NCI-H2227 (cell line): ENCODE data around the gene STXBP3.
"Not testable (repeated sequence)": the region's sequence is repeated elsewhere in the genome, so short reads cannot be mapped to it uniquely, and the experiment has no call there.

ENCODE experiments used
- DNase-seq: peaks from one replicate; lab custom pipeline; 2025; ENCODE audit not compliant: unreplicated experiment; lab: John Stamatoyannopoulos, UW

The STXBP3 gene

DNA sequence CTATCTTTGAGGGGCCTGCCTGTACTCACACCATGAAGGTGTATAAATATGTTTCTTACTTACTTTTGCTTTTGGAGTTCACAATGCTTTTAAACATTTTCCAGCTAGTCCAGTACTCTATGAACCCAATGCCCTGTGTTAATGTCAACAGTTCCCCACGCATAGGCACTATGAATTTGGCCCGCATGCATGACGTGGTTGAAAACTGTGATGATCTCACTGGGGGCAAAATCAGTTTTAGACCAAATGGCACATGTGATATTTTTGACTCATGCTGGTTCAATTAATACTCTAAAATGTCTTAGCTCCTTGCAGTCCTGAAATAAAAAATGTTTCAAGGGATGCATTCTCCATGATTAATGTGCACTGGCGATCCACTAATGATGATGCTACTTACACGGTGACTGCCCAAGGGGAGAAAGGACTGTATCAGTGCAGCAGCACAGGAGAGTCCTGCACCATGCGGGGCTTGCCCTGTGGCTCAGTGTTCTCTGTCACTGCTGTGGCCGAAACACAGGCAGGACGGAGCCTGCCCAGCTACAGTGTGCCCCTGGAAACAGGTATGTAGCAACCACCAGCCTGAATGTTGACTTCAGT is 18.0 kb upstream of the STXBP3 start:
- DNase-seq: no peak

DNA sequence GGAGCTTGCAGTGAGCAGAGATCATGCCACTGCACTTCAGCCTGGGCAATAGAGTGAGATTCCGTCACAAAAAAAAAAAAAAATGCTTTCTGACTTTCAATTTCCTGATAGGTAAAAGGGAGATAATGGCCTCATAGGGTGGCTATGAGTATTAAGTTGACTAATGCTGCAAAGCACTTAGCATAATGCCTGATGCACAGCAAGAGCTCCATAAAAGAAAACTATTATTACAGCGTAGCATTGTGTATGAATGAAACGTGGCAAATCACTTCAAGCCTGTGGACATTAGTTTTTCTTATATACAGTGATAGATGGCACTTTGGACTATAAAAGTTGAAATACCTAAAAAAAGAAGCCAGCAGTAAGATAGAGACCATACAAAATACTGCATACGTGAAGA is 17.0 kb upstream of the STXBP3 start:
- DNase-seq: peak; percentile 12

- DNase-seq: no peak
Observed at GRCh38 chr1:108732398-108732797, 14.1 kb upstream of the STXBP3 start.

DNA sequence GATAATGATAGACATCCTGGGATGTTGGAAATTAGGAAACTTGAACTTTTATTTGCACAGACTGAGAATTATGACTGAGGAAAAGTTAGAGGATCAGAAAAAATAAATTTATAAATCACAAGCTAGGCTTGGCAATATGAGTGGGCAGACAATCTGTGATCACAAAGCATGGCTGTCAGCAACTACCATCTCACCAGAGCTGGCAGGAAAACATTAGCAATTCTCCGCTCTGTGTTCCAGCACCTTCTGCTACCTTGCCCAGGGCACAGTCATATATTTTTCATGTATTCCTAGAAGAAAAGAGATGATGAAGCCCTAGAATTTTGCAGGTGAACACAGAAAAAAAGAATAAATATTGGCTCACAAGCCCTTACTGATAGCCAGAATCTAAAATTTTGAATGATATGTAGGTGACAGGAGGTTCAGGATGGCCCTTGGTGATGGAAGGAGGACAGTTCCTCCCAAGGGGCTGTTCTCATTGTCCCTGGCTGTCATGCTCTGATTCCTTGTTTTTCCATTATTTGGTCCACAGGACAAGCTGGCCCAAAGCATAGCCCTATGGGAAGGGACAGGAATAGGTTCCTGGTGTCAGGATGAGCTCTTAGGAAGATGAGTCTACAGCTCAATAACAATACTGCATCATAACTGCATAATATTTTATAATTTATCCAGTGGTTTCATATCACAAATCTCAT is 12.2 kb upstream of the STXBP3 start:
- DNase-seq: no peak

GRCh38 chr1:108742253-108742652 is 4.2 kb upstream of the STXBP3 start:
- DNase-seq: no peak

DNA sequence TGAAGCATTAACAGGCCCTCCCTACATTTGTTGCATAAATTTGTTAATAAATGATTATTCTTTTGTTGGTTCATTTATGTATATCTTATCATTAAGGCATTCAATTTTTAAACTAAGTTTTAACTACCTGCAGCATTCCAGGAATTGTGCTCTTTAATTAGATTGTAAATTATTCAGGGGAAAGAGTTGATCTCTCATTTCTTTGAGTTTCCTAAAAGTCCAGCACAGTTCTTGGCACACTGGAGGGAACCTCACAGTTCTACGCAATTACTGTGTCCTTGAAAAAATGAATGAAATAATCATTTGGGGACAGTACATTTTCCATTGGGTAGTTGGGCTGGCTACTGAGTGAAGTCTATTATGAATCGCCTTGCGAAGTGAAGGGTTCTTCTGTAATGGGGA is 493 bp upstream of the STXBP3 start:
- DNase-seq: no peak

DNA sequence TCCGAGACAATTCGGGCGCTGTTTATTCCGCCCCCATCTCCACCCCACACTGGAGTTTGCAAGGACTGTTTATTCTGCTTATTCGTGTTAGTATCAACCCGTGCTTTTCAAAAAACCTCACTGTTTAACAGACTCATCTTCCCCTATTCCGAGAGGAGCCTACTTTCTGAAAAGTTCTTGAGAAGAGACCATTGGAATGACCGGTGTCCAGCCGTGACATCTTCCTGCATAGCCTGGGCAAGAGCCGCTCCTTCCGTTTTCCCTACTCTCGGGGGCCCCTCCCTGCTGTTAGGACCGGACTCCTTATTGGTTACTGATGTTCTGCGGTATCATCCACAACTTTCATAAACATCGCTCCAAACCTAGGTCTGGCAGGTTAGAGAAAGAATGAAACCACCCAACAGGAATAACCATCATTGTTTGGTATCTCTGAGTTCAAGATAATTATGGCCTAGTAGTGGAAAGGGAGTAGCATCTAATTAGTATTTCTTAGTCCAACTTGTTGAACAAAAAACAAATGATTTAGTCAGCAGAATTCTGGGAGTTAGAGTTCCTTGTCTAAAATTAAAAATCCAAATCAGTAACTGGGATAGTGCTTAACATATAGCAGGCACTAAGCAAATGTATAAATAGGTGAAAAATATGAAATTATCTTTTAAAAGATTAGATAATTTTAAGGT is 837 bp downstream of the STXBP3 start:
- peak; percentile 82 for DNase-seq

DNA sequence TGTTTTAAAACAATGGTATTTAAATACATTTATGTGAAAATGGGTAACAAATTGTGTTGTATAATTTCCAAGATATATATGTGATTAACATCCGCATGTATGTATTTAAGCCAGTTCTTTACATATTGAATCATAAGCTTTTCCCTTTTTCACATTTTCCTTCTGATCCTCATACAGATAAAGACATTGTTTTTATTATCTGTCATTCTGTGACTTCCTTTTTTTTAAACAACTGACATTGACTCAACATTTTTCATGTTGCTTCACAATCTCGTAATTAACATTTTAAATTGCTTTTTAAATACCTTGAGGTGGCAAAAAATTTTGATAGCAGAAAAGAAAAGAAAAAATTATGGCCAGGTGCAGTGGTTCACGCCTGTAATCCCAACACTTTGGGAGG is 1.4 kb downstream of the STXBP3 start:
- no peak for DNase-seq

GRCh38 chr1:108749081-108749480 is 2.6 kb downstream of the STXBP3 start:
- DNase-seq: no peak

GRCh38 chr1:108750476-108751181 is 4.2 kb downstream of the STXBP3 start:
- no peak for DNase-seq

GRCh38 chr1:108753363-108753762 is 6.9 kb downstream of the STXBP3 start:
- no peak for DNase-seq

- no peak for DNase-seq
Observed at GRCh38 chr1:108758796-108759195, 12.3 kb downstream of the STXBP3 start.

GRCh38 chr1:108767115-108767514 is 20.6 kb downstream of the STXBP3 start:
- DNase-seq: no peak

GRCh38 chr1:108767708-108768107 is 21.2 kb downstream of the STXBP3 start:
- DNase-seq: no peak

- DNase-seq: no peak
Observed at GRCh38 chr1:108777839-108778238, 31.4 kb downstream of the STXBP3 start.

- DNase-seq: no peak
Observed at GRCh38 chr1:108779455-108779854, 33.0 kb downstream of the STXBP3 start.

GRCh38 chr1:108780937-108781574 is 34.6 kb downstream of the STXBP3 start:
- no peak for DNase-seq

DNA sequence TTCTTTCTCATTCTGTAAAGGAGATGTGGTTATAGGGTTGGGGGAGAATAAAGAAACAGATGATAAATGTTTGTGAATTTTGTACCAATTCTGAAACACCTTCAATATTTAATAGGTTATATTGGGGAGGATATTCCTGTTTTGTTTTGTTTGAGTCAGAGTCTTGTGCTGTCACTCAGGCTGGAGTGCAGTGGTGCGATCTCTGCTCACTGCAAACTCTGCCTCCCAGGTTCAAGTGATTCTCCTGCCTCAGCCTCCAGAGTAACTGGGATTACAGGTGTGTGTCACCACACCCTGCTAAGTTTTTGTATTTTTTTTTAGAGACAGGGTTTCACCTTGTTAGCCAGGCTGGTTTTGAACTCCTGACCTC is 35.1 kb downstream of the STXBP3 start:
- not testable (repeated sequence) for DNase-seq

DNA sequence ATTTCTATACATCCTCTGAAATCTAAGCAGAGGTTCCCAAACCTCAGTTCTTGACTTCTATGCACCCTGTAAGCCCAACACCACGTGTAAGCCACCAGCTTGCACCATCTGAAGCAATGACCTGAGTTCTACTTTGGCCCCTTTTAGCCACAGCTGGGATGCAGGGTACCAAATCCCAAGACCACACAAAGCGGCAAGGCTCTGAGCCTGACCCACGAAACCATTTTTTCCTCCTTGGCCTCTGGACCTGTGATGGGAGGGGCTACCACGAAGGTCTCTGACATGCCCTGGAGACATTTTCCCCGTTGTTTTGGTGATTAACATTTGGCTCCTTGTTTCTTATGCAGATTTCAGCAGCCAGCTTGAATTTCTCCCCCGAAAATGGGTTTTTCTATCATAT is 38.8 kb downstream of the STXBP3 start:
- no peak for DNase-seq

- no peak for DNase-seq
Observed at GRCh38 chr1:108785880-108786279, 39.4 kb downstream of the STXBP3 start.

GRCh38 chr1:108791790-108792189 is 45.3 kb downstream of the STXBP3 start:
- no peak for DNase-seq
